Urothelium cell line (cell line): ENCODE results near the gene GABRR1.
A peak's percentile ranks its signal among the peaks of the same experiment; 100 is the strongest.
"Not testable (repeated sequence)": the region's sequence is repeated elsewhere in the genome, so short reads cannot be mapped to it uniquely, and the experiment has no call there.

Source experiments
- DNase-seq: peaks from one replicate; pipeline ENCODE4 v3.0.0; 2011; ENCODE audit warnings: low spot score, mixed read lengths
- FAIRE-seq: peaks from 2 replicates; lab custom pipeline; 2011; peaks lifted over from hg19 to GRCh38; lab: Jason Lieb, UNC

The GABRR1 gene

DNA sequence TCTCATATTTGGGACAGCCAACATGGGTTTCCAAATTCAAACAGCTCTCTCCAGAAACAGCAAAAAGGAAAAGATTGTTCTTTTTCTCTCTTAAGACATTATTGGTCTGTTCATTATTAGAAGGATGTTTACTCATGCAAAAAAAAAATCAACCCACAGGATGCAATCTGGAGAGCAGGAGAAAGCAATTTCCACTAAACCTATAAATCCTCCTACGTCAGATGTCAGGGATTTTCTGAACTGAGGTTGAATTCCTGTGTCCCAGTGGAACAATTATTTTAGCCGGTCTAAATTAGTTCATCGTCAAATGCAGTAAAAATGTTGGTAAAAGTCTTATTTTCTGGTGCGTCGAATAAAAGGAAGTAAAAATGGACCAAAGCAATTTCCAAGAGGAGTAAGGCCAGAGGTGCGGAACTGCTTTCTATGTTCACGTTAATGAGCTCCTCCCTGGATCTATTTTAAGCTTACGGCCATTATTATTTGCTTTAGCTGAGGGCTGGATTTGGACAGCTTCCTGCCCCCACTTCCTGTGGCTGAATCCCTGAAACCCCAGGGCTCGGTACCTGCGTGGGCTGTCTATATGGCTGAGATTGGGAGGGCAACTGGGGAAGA is at the start of gene GABRR1:
TSS of gene GABRR1 (minus strand) at position 60 of the 612 bp plus-strand sequence. CDS start at position 24, 36 bp downstream.
- peak; percentile 14 for DNase-seq
- no peak for FAIRE-seq

DNA sequence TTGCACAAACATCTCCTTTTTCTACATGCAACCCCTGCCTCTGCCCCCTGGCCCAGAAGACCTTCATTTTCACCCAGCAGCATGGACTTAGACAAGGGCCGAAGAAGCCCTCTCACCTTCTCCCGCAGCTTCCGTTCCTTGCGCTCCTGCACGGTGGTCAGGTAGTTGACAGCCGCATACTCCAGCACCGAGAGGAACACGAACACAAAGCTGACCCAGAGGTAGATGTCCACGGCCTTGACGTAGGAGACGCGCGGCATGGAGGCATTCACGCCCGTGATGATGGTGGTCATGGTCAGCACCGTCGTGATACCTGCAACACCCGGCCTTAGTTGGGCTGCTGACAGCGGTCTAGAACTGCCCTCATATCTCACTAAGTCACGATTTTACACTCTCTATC is 47.1 kb upstream of the GABRR1 start:
- DNase-seq (no peak), FAIRE-seq (no peak)

DNA sequence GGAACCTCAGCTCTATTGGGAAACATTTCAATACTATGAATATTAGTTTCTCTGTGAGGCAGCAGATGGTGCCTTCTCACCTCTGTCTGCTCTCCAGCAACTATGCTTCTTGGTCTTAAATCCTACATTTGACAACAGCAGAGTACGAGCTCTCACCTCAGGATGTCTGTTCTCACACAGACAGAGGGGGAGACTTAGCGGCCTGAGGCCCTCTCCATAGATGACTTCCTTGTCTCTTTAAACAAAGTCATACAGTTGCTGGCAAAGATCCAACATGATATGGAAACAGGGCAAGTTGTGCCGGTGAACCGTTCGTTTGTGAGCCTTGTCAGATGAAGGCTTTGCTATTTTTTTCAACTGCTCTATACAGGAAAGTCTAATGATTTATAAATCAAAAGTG is 43.7 kb upstream of the GABRR1 start:
- FAIRE-seq (no peak), DNase-seq (no peak)

DNA sequence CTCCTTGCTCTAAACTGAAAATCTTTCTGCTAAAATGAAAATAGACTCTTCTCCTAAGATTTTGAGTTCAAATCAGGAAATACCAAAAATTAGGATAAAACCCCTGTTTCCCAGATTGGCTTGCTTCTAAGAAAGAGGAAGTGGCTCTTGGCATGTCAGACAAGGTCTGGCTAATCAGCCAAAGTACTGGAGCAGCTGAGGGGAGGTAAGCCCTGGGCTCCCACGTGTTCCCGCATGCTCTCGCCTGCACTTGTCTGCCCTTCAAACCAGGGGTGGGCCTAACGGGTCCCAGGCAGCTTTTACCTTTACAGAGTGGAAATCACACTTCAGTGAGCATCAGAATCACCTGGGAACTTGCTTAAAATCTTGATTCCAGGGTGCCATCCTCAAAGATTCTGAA is 43.2 kb upstream of the GABRR1 start:
- no peak for DNase-seq
- no peak for FAIRE-seq

DNA sequence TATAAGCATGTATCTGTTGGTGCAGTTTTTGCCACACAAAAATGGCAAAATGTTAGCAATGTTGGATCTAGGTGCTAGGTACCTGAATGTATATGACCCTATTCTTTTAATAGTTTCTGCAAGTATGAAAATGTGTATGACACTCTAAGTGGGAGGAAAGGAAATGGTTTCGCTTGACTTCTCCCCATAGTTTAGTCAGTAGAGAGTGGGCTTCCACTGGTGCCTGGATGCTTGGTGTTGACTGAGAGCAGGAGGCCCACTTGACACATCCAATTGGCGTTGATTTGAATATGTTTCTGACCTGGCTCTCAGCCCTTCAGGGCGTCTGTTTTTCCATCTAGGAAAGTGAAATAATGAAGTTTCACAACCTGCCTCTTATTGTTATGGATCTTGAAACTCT is 41.8 kb upstream of the GABRR1 start:
- FAIRE-seq (no peak), DNase-seq (no peak)

DNA sequence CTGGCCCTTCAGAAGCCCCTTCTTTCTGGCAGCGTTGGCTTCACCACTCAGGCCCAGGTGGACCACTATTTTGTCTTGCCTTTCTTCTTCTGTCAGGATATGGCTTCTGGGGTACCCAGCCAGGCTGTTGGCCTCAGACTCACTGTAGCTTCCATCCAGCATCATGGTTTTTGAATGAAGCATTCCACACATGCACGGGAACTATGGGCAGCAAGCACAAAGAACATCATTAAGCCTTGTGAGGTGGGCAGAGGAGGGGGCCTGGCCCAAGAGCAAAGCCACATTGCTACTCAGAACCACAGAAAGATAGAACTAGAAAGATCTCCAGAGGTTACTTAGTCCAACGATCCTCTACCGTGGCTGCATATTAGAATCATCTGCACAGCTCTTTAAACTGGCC is 40.6 kb upstream of the GABRR1 start:
- FAIRE-seq (no peak), DNase-seq (no peak)

DNA sequence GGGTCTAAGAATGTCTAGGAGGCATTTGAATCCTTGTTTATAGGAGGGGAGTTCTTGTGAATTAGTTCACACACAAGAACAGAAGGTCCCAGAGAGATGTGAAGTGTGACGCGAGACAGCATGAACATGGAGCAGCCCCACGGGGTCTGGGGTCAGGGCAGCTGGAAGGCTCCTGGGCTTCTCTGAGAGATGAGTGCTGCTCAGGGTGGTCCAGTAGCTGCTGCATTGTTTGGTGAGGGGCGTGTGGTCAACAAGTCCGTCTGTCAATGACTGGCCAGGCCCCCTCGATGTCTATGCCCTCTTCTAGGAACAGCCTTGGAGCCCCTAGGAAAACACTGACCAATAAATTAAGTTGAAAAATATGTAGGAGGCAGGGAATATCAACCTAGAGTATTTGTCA is 40.2 kb upstream of the GABRR1 start:
- no peak for FAIRE-seq
- DNase-seq, result no peak

DNA sequence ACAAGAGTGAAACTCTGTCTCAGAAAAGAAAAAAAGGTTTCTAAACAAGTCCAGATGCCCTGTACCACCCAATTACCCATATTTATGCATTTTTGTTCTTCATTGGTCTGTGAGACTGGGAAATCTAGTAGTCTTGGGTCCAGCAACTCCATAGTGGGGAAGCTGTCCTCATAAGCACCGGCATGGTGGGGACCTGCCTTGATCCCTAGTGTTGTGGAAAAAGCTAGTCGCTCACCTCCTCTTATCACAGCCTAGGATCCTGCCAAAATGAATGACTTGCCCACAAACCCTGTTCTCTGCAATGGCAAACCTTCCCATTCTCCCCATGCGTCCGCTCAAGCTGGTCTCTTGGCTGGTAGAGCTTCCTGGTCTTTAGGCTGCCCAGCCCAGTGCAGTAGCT is 38.3 kb upstream of the GABRR1 start:
- DNase-seq, result no peak
- FAIRE-seq, result no peak

DNA sequence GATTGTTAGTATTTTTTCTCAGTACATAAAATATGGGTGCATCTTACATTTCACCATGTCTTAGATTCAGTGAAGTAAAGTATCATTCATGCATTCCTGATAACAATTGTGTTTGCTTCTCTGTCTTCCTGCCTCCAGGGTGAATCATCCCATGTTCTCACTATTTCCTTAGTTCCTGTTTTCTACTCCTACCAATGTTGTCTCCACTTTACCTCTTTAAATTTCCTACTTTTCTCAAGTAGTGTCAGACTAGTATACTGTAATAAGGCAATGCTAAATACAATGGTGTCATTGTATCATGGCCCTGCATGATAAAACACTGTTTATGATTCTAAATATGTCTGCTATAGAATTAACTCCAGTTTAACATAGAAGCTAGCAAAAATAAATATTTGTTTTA is 37.4 kb upstream of the GABRR1 start:
- DNase-seq (no peak), FAIRE-seq (no peak)

DNA sequence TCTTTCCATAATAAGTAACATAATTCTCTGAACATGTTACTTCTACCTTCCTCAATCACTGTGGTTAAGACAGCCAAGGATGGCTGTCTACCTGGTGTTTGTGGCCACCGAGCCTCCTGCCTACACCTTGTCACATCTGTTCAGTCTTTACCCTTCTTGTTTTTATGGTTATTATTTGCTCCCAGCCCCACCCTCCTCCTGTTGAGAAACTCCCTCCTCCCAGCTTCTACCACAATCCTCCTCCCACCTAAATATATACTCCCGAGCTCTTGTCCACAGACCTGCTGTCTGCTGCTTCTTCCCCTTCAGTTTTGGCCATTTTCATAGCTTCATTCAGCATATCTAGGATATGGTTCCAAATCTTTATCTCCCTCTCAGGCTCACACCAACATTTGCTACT is 35.7 kb upstream of the GABRR1 start:
- no peak for FAIRE-seq
- DNase-seq, result no peak

DNA sequence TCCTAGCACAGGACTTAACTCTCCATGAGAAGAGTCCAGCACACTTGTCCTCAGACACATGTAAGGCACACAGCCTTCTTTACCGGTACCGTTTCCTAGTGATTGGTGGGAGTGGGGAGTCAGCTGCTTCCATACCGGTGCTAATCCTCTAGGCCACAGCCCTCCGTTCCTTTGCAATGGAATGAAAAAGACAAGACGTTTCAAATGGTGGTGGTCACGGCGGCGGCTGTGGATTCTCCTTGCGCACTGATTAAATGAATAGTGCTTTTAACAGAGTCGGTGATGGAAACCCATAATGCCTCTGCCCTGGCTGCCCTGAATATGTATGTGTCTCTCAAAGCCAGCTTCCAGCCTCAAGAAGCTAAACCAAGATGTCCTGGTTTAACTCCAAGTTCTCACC is 34.8 kb upstream of the GABRR1 start:
- DNase-seq, result no peak
- no peak for FAIRE-seq

DNA sequence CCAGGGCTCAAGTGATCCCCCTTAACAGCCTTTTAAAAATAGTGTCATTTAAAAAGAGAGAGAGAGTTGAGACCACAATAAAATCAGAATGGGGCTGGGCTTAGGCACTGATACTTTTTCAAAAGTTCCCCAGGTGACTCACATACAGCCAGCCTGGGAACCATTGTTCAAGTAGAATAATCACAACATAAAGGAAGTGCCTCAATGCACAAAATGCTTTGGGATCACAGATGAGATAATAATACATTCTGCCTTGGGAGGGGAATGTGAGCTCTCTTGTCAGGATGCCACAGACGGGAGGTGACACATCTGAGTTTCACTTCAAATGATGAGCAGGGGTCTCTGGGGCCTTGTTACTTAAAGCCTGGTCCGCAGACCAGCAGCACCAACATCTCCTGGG is 34.0 kb upstream of the GABRR1 start:
- no peak for FAIRE-seq
- DNase-seq, result no peak

DNA sequence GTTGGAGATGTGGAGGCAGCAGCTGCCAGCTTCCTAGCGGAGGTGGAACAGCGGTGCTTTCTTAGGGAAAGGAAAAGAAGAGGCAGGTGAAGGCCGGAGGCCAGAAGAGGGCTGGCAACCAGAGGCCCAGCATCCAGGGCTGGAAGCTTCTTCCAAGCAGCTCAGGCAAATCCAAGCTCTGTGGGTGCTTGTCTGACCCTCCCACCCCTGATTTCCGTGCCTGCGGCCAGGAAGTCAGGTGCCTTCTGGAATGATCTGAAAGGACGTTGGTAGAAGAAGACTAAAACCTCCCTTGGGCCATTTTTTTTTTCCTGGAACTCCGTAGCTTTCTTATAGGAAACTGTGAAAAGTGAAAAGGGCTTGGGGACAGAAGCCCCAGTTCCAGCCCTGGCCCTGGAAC is 33.1 kb upstream of the GABRR1 start:
- FAIRE-seq (no peak), DNase-seq (no peak)

DNA sequence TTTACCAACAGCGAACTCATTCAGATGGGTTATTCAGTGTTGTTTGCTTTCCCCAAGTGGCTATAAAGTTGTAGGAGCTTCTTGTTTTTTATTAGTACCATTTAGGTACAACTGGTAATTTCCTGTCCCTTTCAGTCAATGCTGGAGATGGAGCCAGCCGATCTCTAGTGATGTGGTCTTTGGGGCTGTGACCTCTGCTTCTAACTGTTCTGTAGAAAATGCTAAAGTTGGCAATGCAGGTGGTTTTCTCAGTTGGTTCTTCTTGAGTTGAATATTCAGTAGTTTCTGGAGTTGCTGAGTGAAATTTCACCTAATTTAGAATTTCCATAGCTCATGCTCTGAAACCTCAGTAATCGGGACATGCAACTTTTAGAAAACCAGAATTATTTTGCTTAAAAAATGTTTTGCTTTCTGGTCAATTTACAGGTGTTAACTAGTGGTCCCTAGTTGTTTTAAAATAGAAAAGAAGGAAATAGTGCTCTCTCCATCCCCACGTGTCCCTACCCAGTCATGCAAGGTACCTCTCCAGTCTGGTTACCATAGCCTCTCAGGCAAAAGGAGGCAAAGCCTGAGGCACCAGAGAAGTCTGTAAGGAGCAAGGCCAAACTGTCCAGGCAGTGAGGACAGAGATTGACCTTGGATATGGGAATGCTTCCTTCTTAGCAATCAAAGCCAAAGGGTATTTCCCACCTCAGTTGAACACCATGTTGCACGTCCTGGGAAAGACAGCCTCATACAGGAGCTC is 27.3 kb upstream of the GABRR1 start:
- FAIRE-seq, result no peak

DNA sequence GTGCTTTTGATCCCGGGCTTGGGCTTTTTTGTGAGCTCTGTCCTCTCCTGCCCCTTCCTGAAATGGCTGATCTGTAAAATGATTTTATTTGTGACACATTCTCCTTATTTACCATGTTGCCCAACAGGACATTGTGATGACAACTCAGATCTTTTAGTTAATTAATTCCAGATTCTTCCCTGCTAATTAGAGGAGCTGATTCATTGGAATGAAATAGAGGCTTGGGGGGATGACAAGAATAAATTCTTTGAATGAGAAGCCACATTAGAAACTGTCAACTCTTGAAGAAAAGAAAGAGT is 26.1 kb upstream of the GABRR1 start:
- FAIRE-seq, result no peak
- no peak for DNase-seq

More for the DNA sequence above, 27.3 kb upstream of the GABRR1 start:
- no peak for DNase-seq

DNA sequence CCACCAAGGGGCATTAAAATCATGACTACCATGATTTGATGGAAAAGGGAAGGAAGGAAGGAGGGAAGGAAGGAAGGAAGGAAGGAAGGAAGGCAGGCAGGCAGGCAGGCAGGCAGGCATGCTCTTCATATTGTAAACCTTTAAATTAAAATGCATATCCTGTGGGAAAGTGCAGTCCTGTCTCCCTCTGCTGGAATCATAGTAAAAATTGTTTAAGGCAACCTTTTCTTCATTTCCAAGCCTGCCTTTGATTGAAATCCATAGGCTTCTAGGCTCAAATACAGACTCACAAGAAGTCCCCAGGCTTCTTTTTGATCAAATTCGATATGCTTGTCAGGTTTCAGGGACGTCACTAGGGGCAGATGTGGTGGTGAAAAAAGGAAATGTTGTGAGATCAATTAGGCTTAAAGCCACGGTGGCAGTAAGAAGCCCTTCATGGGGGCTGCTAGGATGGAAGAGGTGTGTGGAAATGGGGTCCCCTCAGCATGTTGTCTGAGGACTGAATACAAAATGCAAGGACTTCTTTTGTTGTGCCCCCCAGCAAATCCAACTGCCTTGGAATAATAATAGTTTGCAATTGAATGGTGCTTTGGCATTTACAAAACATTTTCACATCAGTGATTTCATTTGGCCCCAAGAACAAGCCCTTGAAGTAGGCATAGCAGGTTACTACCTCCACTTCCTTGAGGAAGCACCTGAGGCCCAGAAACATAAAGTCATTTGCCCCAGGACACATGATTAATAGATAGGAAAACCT is 25.6 kb upstream of the GABRR1 start:
- FAIRE-seq (no peak), DNase-seq (peak; percentile 21)

DNA sequence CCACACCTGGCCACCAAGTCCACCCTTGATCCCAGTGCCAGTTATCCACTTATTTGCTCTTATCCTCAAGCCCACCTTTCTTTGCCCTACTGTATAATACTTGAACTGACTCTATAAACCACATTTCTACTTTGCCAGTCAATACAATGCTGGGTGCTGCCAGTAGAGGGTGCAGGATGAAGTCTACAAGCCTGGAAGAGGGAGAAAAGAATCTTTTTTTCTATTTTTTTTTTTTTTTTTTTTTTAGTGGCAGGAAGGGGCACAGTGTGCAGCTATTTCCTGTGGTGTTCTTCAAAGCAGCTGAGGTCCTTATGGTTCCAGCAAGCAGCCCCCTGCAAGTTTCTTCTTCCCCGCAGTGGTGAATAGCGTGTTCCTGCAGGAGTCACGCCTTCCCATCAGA is 22.2 kb upstream of the GABRR1 start:
- FAIRE-seq, result no peak
- no peak for DNase-seq

DNA sequence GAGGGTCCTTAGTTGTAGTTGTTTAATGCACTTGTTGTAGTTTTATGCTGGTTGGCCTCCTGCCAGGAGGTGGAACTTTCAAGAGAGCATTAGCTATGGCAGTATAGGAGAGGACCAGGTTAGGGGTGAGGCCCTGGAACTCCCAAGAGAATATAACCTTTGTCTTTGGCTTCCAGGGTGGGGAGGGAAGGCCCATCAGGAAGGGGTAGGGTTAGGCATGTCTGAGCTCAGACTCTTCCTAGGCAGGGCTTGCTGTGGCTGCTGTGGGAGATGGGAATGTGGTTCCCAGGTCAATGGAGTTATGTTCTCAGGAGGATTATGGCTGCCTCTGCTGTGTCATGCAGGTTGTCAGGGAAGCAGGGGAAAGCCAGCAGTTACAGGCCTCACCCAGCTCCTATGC is 20.0 kb upstream of the GABRR1 start:
- FAIRE-seq, result no peak

DNA sequence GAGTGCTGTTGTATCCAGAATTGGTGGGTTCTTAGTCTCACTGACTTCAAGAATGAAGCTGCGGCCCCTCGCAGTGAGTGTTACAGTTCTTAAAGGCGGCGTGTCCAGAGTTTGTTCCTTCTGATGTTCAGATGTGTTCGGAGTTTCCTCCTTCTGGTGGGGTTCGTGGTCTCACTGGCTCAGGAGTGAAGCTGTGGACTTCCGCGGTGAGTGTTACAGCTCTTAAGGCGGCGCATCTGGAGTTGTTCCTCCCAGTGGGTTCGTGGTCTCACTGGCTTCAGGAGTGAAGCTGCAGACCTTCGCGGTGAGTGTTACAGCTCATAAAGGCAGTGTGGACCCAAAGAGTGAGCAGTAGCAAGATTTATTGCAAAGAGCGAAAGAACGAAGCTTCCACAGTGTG is 16.4 kb upstream of the GABRR1 start:
- not testable (repeated sequence) for DNase-seq, FAIRE-seq

More for the DNA sequence above, 20.0 kb upstream of the GABRR1 start:
- no peak for DNase-seq

DNA sequence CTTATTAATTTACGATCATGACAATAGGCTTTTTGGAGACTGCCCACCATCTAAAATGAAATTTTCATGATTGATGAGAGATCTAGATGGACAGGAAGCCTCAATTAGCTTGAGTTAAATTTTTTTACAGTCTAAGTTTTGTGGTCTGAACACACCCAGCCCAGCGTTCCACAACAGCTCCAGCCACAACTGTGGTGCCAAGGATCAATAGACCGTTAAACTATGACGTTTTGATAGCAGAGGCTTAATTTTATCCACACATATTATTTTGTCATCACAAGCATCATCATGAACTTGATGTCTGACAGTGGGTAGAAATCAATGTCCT is 5.5 kb upstream of the GABRR1 start:
- DNase-seq (no peak), FAIRE-seq (no peak)

DNA sequence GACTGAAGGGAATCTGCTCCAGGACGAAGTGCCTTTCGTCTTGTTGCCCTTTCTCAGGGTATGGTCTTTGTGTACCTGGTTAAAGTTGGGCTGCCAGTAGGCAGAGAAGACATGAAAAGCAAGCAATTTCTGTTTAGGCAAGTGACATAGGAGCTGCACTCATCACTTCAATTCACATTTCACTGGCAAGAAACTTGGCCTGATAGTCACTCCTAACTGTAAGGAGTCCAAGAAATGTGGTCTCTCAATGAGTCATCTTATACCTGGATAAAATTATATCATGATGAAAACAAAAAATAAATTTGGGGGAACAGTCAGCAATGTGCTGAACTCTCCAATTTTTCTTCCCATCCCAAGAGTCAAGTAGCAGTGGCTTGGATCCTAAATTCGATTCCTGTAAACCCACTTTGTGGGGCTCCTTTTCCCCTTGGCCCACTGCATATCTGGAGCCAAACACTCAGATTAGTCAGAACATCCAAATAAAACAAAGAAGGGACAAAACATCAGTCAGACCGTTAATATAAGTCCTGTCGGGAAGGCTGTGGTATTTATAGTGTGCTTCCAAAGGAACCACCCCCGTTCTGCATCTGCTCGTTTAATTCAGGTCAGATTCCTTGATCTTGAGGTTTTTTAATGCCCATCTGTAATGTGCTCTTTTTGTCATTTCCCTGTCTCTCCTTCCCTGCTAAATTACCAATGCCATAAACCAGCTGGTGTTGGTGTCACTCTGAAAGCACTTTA is 5.0 kb upstream of the GABRR1 start:
- DNase-seq (peak; percentile 21), FAIRE-seq (no peak)

DNA sequence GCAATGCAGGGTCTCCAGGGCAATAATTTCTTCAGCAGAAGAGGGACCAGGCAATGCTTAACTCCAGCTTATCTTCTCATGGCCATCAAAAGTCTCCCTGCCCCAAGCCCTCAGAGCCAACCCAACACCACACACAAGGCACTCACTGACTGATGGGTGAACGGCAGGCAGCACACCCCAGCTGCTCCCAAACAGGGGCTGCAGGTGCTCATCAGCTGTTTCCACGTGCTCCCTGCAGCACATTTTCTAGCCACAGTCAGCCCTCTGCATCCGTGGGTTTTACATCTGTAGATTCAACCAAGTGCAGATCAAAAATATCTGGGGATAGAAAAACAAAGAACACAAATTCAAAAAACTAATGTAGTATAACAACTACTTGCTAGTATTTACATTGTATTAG is 4.0 kb upstream of the GABRR1 start:
- DNase-seq (no peak), FAIRE-seq (no peak)
